Spleen (tissue), 11 donors: ENCODE data around the gene STXBP6. TPM values are rescaled to one million over a fixed set of nuclear protein-coding genes. Genes with fewer than 3 reads are reported as not detected.

ENCODE experiments used
- DNase-seq: peaks from one replicate; pipeline ENCODE4 v3.0.0-alpha.2; 2020
- H3K27ac ChIP-seq, 8 donors: fragments of 200-600 bp; sonication (generic) in 7 of 8; 1 replicate in 4 of 8; 2 replicates in 4 of 8; pipeline versions ENCODE4 v1.5.0 to v1.8.0; 2016 to 2021; ENCODE audit warnings: inconsistent platforms in 4 of 8, mild to moderate bottlenecking in 4 of 8, moderate library complexity in 1 of 8
- H3K27me3 ChIP-seq, 7 donors: fragments of 200-600 bp; sonication (generic) in 6 of 7; replicated peaks in 1 of 7; 1 replicate in 4 of 7; 2 replicates in 3 of 7; pipeline versions ENCODE4 v1.5.0 to v1.8.0; 2016 to 2021; ENCODE audit warnings: inconsistent platforms in 3 of 7, mild to moderate bottlenecking in 1 of 7
- H3K36me3 ChIP-seq, 6 donors: fragments of 200-600 bp; sonication (generic) in 5 of 6; 1 replicate in 4 of 6; 2 replicates in 2 of 6; pipeline versions ENCODE4 v1.5.0 to v1.8.0; 2016 to 2021; ENCODE audit warnings: inconsistent platforms in 2 of 6
- H3K4me1 ChIP-seq, 6 donors: fragments of 200-600 bp; sonication (generic) in 5 of 6; 1 replicate in 3 of 6; 2 replicates in 3 of 6; pipeline versions ENCODE4 v1.5.0 to v1.8.0; 2016 to 2021; ENCODE audit warnings: inconsistent platforms in 3 of 6
- H3K4me3 ChIP-seq, 8 donors: fragments of 200-600 bp; sonication (generic) in 7 of 8; 1 replicate in 4 of 8; 2 replicates in 4 of 8; pipeline versions ENCODE4 v1.5.0 to v1.8.0; 2016 to 2021; ENCODE audit warnings: inconsistent platforms in 4 of 8, mild to moderate bottlenecking in 4 of 8, moderate library complexity in 2 of 8
- H3K9me3 ChIP-seq, 8 donors: fragments of 200-600 bp; sonication (generic) in 7 of 8; 1 replicate in 4 of 8; 2 replicates in 4 of 8; pipeline versions ENCODE4 v1.5.0 to v1.8.0; 2016 to 2021; ENCODE audit warnings: inconsistent platforms in 4 of 8
- CTCF ChIP-seq, 11 experiments: fragments of 200-600 bp in 7 of 11; fragments of 450-650 bp in 4 of 11; sonication (generic) in 4 of 11; IDR thresholded peaks in 8 of 11; conservative IDR thresholded peaks in 3 of 11; 1 replicate in 7 of 11; 2 replicates in 4 of 11; pipeline versions ENCODE4 v1.4.0 to v1.8.0; 2016 to 2021; ENCODE audit warnings: antibody characterized with exemption in 11 of 11, inconsistent platforms in 4 of 11, mild to moderate bottlenecking in 1 of 11
- POLR2A ChIP-seq, 3 donors: fragments of 450-650 bp; IDR thresholded peaks; one replicate each; pipeline ENCODE4 v1.5.1; 2017; ENCODE audit warnings: antibody characterized with exemption in 3 of 3, mild to moderate bottlenecking in 1 of 3
- POLR2AphosphoS5 ChIP-seq, 3 donors: sonication (generic); formaldehyde crosslinking; IDR thresholded peaks; one replicate each; pipeline ENCODE4 v1.5.1; 2017; ENCODE audit warnings: antibody characterized with exemption in 3 of 3
- WGBS, 5 donors: extraction: QIAGEN DNeasy Blood & Tissue Kit in 3 of 5; methylation state at CpG; one replicate each; pipeline versions ENCODE4 v1.1.5 to v1.1.7; 2013 to 2018; 5-methylcytosine and 5-hydroxymethylcytosine counted together
- intact Hi-C: fragments of 100-400 bp; cut with DNase I; formaldehyde crosslinking; loops from one replicate; pipeline ENCODE4 v1.15.0; 2023; ENCODE audit warnings: low total_unique reads
- polyA plus RNA-seq, 3 donors: library from polyadenylated mRNA; stranded (reverse); fragments of 200-250 nt; gene quantifications; one replicate each; pipeline ENCODE4 v1.2.1, GENCODE V29; 2013
- total RNA-seq, 7 donors: library from RNA; depleted of rRNA in 3 of 7; stranded (reverse); fragments of >200 nt in 3 of 7; fragmentation: NEBNext Ultra II Directional in 4 of 7; extraction: Animal tissue kit (Norgen Biotek cat#: 25700) in 4 of 7; gene quantifications; one replicate each; pipeline versions ENCODE4 v1.1.0 to v1.2.1, GENCODE V29; 2016 to 2021
- donor health status: healthy with polysubstance abuse.
- donor health status: DM: no; HTN: no; CAD: no; lungs with moderate emphysema.
- donor health status: DM: no; HTN: no; CAD: no.
- donor health status: Bipolar disorder and iron deficiency.
- donor health status: healthy.
- donor health status: DM: no; HTN: no; CAD: no.
- donor health status: DM: yes; HTN: yes; CAD: no.

The STXBP6 gene
- total and polyA plus RNA-seq, 10 donors = 0.76 to 1.4 (median 0.87) TPM

GRCh38 chr14:24881116-24881893 lies 168.6 kb downstream of the STXBP6 start:
- no peak overlapping the region for H3K27ac ChIP-seq
- no peaks in the 10 kb centered on the region for H3K9me3 ChIP-seq
- DNase-seq = no peak
- WGBS, 5 donors = 90 to 100% (median 93%) methylated on average over 2 of the region's 2 CpGs
- H3K27me3 ChIP-seq = no peaks in the 10 kb centered on the region
- no peaks in the 10 kb centered on the region for H3K36me3 ChIP-seq
- H3K4me3 ChIP-seq = no peak overlapping the region
- intact Hi-C loops = no loop called here
- H3K4me1 ChIP-seq = peaks cover 0 to 7% (median 1%) of the 10 kb centered on the region in 6 donors
- TF ChIP-seq POLR2AphosphoS5 (IDR thresholded peaks at IDR 0.05) (no peak), CTCF (IDR thresholded peaks at IDR 0.05 in 8 of 11, conservative IDR thresholded peaks at IDR 0.05 in 3 of 11) (no peak), POLR2A (IDR thresholded peaks at IDR 0.05) (no peak)

- Histone ChIP-seq H3K27ac (no peak overlapping the region), H3K9me3 (no peaks in the 10 kb centered on the region), H3K4me1 (peaks cover 0 to 13% (median 3%) of the 10 kb centered on the region in 6 donors), H3K4me3 (no peak overlapping the region), H3K27me3 (no peaks in the 10 kb centered on the region), H3K36me3 (no peaks in the 10 kb centered on the region)
- TF ChIP-seq POLR2AphosphoS5 (IDR thresholded peaks at IDR 0.05) (no peak), CTCF (IDR thresholded peaks at IDR 0.05 in 8 of 11, conservative IDR thresholded peaks at IDR 0.05 in 3 of 11) (no peak), POLR2A (IDR thresholded peaks at IDR 0.05) (no peak)
- intact Hi-C loops = no loop called here
- DNase-seq = no peak
- WGBS, 5 donors = 83 to 96% (median 90%) methylated on average over 4 of the region's 4 CpGs
Observed at GRCh38 chr14:24880689-24881088, 169.3 kb downstream of the STXBP6 start.

- Histone ChIP-seq H3K9me3 (no peaks in the 10 kb centered on the region), H3K27ac (no peak overlapping the region), H3K4me1 (peaks cover 0 to 13% (median 3%) of the 10 kb centered on the region in 6 donors), H3K27me3 (peaks cover 0 to 4% (median 0%) of the 10 kb centered on the region in 7 donors), H3K36me3 (no peaks in the 10 kb centered on the region), H3K4me3 (no peak overlapping the region)
- WGBS, 5 donors = 87 to 91% (median 90%) methylated on average over 8 of the region's 8 CpGs
- no peak for DNase-seq
- intact Hi-C loops = no loop called here
- TF ChIP-seq POLR2AphosphoS5 (IDR thresholded peaks at IDR 0.05) = no peak
- TF ChIP-seq POLR2A (IDR thresholded peaks at IDR 0.05) = no peak
- no peak for TF ChIP-seq CTCF (IDR thresholded peaks at IDR 0.05 in 8 of 11, conservative IDR thresholded peaks at IDR 0.05 in 3 of 11)
Observed at GRCh38 chr14:24879661-24880386, 170.1 kb downstream of the STXBP6 start.

- Histone ChIP-seq H3K36me3 (no peaks in the 10 kb centered on the region), H3K9me3 (no peaks in the 10 kb centered on the region), H3K4me1 (peaks cover 0 to 13% (median 3%) of the 10 kb centered on the region in 6 donors), H3K27ac (no peak overlapping the region), H3K4me3 (no peak overlapping the region), H3K27me3 (peaks cover 0 to 10% (median 0%) of the 10 kb centered on the region in 7 donors)
- TF ChIP-seq CTCF (IDR thresholded peaks at IDR 0.05 in 8 of 11, conservative IDR thresholded peaks at IDR 0.05 in 3 of 11) = no peak
- TF ChIP-seq POLR2A (IDR thresholded peaks at IDR 0.05) = no peak
- TF ChIP-seq POLR2AphosphoS5 (IDR thresholded peaks at IDR 0.05) = no peak
- no peak for DNase-seq
- WGBS, 5 donors = 50 to 88% (median 82%) methylated on average over 1 of the region's 1 CpG
- intact Hi-C loops = no loop called here
Observed at GRCh38 chr14:24876996-24877395, 173.0 kb downstream of the STXBP6 start.
